Measurements from ENCODE around the gene NACC2.

The NACC2 gene

DNA sequence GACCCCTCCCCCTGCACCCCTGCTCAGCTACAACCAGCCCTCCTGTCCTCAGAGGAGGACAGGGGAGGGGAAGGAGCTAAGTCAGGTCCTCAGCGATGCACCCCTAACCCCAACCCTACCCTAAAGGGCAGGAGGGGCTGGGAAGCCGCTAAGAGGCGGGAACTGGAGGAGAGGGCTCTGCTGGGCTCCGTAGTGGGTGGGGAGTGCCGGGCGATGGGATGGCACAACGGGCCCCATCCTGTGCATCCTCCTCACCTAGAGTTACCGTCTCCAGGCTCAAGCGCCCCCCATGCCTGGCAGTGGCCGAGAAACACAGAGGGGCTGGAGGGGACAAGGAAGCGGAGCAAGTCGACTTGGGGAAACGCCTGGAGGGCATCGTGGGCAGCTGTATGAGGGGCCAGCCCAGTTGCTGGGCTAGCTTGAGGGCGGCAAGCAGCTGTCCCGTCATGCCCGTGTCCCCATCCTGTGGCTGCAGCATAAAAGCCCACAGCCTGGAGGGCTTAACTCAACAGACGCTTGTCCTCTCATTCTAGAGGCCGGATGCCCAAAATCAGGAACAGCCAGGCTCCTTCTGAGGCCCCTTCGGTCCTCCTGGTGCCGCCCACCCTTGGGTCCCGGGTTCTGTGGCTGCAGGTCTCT is 110.9 kb downstream of the NACC2 start:
- TF ChIP-seq CTCF (IDR thresholded peaks at IDR 0.05; ENCODE audit: insufficient read depth, low read length, missing control alignments): no peak
- no peak overlapping the region for H3K4me3 ChIP-seq (ENCODE audit: low read depth, low read length)
- no peak for DNase-seq (ENCODE audit: low read depth, low spot score)
- CTCF ChIA-PET: interaction anchor here (1.6 to 3.9 kb wide), 3 partner anchors 15 to 138 kb away, joined by 5 to 36 read pairs (median 8); no protein-coding TSS in a partner anchor
- POLR2A ChIA-PET: no interaction called here

GRCh38 chr9:135983208-135984071 is 111.6 kb downstream of the NACC2 start:
- ChIA-PET POLR2A (no interaction called here), CTCF (interaction anchor here (0.8 to 3.9 kb wide), 6 partner anchors 9 to 139 kb away, joined by 4 to 36 read pairs (median 4); no protein-coding TSS in a partner anchor)
- H3K4me3 ChIP-seq (ENCODE audit: low read depth, low read length): no peak overlapping the region
- no peak for DNase-seq (ENCODE audit: low read depth, low spot score)
- TF ChIP-seq CTCF (IDR thresholded peaks at IDR 0.05; ENCODE audit: insufficient read depth, low read length, missing control alignments): no peak

DNA sequence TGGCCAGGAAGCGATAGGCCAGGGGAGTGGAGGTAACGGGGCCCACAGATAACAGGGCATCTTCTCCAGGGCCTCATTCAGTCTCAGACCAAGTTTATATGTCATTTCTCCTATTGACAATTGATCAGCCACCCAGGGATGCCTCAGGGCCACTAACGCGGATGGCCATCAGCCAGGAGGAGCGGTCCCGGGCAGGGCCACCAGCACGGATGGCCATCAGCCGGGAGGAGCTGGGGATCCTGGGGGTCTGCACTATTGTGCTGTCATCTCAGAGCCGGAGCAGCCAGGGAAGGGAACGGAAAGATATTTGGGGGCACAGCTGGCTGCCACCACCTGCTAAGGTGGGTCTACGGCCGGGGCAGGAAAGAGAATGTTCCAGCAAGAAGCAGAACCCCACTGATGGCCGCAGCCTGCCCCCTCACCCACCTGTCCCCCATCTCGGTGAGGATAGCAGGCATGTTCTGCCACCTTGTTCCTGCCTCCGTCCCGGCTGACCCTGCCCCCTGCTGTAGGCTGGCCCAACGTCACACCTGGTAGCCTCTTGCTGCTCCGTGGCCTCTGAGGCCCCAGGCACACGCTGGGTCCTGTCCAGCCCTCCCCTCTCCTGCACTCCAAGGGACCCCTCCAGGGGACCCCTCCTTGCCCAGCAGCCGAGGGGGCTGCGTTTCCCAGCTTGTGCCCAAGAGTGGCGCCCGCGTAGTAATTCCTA is 112.4 kb downstream of the NACC2 start:
- POLR2A ChIA-PET: no interaction called here
- DNase-seq (ENCODE audit: low read depth, low spot score): no peak
- no peak overlapping the region for H3K4me3 ChIP-seq (ENCODE audit: low read depth, low read length)
- CTCF ChIA-PET: interaction anchor here (0.8 to 3.9 kb wide), 6 partner anchors 9 to 140 kb away, joined by 4 to 36 read pairs (median 4); no protein-coding TSS in a partner anchor
- TF ChIP-seq CTCF (IDR thresholded peaks at IDR 0.05; ENCODE audit: insufficient read depth, low read length, missing control alignments): no peak

DNA sequence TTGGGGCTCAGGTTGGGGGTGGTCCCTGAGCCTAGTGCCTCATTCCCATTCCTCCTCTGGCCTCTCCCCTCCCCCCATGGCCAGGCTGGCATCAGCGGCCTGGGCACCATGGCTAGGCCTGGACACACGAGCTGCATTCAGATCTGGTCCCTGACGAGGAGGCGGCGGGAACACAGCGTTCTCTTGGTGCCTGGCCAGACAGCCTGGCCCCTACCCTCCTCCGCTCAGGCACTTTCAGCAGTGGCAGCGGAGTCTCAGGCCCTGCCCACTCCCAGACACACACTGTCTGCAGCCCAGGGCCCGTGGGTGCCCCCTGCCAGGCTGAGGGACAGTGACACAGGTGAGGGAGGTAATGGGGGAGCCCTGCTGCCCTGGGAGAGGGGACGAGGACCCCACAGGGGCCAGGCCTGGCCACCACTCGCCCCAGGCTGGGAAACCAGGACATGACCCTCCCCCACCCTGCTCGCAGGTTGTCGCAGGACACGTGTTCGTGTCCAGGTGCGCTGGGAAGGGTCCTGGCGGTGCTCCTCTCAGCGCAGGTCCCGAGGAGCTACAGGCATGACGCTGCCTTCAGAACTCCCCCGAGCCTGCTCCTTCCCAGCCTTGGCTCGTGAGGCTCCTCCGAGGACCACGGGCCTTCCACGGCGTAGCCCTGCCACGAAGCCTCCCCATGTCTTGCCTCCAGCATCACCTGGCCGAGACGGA is 114.0 kb downstream of the NACC2 start:
- no peak for DNase-seq (ENCODE audit: low read depth, low spot score)
- ChIA-PET CTCF (interaction anchor here (0.6 to 2.4 kb wide), 3 partner anchors 11 to 236 kb away, joined by 3 to 8 read pairs (median 7); no protein-coding TSS in a partner anchor), POLR2A (no interaction called here)
- no peak overlapping the region for H3K4me3 ChIP-seq (ENCODE audit: low read depth, low read length)
- TF ChIP-seq CTCF (IDR thresholded peaks at IDR 0.05; ENCODE audit: insufficient read depth, low read length, missing control alignments): no peak

GRCh38 chr9:135979547-135980166 is 115.4 kb downstream of the NACC2 start:
- no peak for TF ChIP-seq CTCF (IDR thresholded peaks at IDR 0.05; ENCODE audit: insufficient read depth, low read length, missing control alignments)
- ChIA-PET POLR2A (no interaction called here), CTCF (interaction anchor here (1.3 to 2.4 kb wide), 2 partner anchors 10 to 12 kb away, joined by 7 to 8 read pairs; no protein-coding TSS in a partner anchor)
- DNase-seq (ENCODE audit: low read depth, low spot score): no peak
- no peak overlapping the region for H3K4me3 ChIP-seq (ENCODE audit: low read depth, low read length)
